Measurements from ENCODE around the gene NTF3.

The NTF3 gene

GRCh38 chr12:5430641-5431603 lies 986 bp upstream of the NTF3 start (continued):
- TF ChIP-seq CTCF (tag by site-specific recombination; IDR thresholded peaks at IDR 0.05): no peak

- ChIA-PET CTCF (interaction anchor here (0.6 to 2.6 kb wide), 11 partner anchors 8 to 430 kb away, joined by 3 to 10 read pairs (median 5); no protein-coding TSS in a partner anchor), POLR2A (interaction anchor here (1.2 to 2.2 kb wide), 3 partner anchors 8 to 53 kb away, joined by 3 to 20 read pairs (median 4); no protein-coding TSS in a partner anchor)
- H3K27ac ChIP-seq (ENCODE audit: extremely low read depth, low read depth, low read length): no peak overlapping the region; the same call in 1 of the 2 replicates
- H3K36me3 ChIP-seq (ENCODE audit: control insufficient read depth in 2 of 2, insufficient read depth in 1 of 2, low read length in 2 of 2): no peaks in the 10 kb centered on the region
- H3K4me1 ChIP-seq (ENCODE audit: control insufficient read depth, insufficient read depth, low read length): peaks cover 8% of the 10 kb centered on the region
- H3K9me3 ChIP-seq (ENCODE audit: control insufficient read depth, insufficient read depth, low read depth, low read length): no peaks in the 10 kb centered on the region
- peak overlapping the region; percentile 69 for H3K4me3 ChIP-seq (ENCODE audit: low read depth, low read length)
- TF ChIP-seq KLF1 (tag by site-specific recombination; IDR thresholded peaks at IDR 0.05): peak; percentile 26; the same call in 1 of the 2 replicates
- peak; percentile 63; the same call in 1 of the 2 replicates for TF ChIP-seq ZNF777 (tag by site-specific recombination; IDR thresholded peaks at IDR 0.05; ENCODE audit: borderline replicate concordance)
- TF ChIP-seq, protein P1, sequence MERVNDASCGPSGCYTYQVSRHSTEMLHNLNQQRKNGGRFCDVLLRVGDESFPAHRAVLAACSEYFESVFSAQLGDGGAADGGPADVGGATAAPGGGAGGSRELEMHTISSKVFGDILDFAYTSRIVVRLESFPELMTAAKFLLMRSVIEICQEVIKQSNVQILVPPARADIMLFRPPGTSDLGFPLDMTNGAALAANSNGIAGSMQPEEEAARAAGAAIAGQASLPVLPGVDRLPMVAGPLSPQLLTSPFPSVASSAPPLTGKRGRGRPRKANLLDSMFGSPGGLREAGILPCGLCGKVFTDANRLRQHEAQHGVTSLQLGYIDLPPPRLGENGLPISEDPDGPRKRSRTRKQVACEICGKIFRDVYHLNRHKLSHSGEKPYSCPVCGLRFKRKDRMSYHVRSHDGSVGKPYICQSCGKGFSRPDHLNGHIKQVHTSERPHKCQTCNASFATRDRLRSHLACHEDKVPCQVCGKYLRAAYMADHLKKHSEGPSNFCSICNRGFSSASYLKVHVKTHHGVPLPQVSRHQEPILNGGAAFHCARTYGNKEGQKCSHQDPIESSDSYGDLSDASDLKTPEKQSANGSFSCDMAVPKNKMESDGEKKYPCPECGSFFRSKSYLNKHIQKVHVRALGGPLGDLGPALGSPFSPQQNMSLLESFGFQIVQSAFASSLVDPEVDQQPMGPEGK (tag by site-specific recombination; IDR thresholded peaks at IDR 0.05): peak; percentile 19; the same call in 1 of the 2 replicates
- no peak for TF ChIP-seq PRDM4 (tag by site-specific recombination; IDR thresholded peaks at IDR 0.05)
- TF ChIP-seq, protein P2, sequence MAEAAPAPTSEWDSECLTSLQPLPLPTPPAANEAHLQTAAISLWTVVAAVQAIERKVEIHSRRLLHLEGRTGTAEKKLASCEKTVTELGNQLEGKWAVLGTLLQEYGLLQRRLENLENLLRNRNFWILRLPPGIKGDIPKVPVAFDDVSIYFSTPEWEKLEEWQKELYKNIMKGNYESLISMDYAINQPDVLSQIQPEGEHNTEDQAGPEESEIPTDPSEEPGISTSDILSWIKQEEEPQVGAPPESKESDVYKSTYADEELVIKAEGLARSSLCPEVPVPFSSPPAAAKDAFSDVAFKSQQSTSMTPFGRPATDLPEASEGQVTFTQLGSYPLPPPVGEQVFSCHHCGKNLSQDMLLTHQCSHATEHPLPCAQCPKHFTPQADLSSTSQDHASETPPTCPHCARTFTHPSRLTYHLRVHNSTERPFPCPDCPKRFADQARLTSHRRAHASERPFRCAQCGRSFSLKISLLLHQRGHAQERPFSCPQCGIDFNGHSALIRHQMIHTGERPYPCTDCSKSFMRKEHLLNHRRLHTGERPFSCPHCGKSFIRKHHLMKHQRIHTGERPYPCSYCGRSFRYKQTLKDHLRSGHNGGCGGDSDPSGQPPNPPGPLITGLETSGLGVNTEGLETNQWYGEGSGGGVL (tag by site-specific recombination; IDR thresholded peaks at IDR 0.05): peak; percentile 57
- no peak for TF ChIP-seq INSM2 (tag by site-specific recombination; IDR thresholded peaks at IDR 0.05)
- no peak for TF ChIP-seq ZEB2 (tag by site-specific recombination; IDR thresholded peaks at IDR 0.05)
- TF ChIP-seq CTCF (tag by site-specific recombination; IDR thresholded peaks at IDR 0.05): 0 out of 2 replicates have a peak, but pooled peaks have one; percentile 26
- no peak for TF ChIP-seq ZNF791 (tag by site-specific recombination; IDR thresholded peaks at IDR 0.05)
- peak; percentile 62 for TF ChIP-seq ZBTB17 (tag by site-specific recombination; IDR thresholded peaks at IDR 0.05)
- peak; percentile 30; the same call in 1 of the 2 replicates for TF ChIP-seq ZBTB20 (tag by site-specific recombination; IDR thresholded peaks at IDR 0.05)
- TF ChIP-seq ZNF26 (tag by site-specific recombination; IDR thresholded peaks at IDR 0.05): no peak
- TF ChIP-seq SCRT2 (tag by site-specific recombination; IDR thresholded peaks at IDR 0.05): peak; percentile 84
- TF ChIP-seq ZBTB26 (tag by site-specific recombination; optimal IDR thresholded peaks at IDR 0.05): peak; percentile 55
- TF ChIP-seq GLIS1 (tag by site-specific recombination; IDR thresholded peaks at IDR 0.05): peak; percentile 75
- TF ChIP-seq MEIS1 (CRISPR knock-in tag; IDR thresholded peaks at IDR 0.05; ENCODE audit: borderline replicate concordance): no peak
Measured at GRCh38 chr12:5433081-5433844, 1.4 kb downstream of the NTF3 start.
